MV-4-11 (cell line): Measurements from ENCODE around the gene PTCD2.

Source experiments
- DNase-seq: peaks from one replicate; lab custom pipeline; 2025; lab: John Stamatoyannopoulos, UW

Gene PTCD2

DNA sequence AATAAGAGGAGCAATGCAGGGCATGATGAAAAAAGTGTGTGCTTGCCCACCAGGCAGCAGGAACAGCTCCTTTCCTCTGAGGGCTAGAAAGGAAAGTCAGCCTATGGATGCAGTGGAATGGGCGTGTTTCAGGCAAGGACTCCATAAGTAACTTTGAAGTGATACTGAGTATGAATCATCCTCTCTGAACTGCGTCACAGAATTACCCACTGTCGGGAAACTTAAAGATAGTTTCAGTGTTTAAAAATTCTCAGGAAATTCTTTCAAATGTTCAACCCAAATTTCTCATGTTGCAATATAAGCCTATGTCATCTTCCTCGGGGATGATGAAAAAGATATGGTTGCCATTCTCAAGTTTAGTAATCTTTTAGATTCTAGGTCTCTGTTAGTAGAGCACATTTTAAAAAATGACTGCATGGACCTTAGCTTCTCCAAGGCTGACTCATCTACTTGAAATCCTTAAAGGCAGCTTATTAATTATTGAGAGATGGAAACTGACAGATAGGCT is 27.7 kb downstream of the PTCD2 start:
- DNase-seq = peak; percentile 36

DNA sequence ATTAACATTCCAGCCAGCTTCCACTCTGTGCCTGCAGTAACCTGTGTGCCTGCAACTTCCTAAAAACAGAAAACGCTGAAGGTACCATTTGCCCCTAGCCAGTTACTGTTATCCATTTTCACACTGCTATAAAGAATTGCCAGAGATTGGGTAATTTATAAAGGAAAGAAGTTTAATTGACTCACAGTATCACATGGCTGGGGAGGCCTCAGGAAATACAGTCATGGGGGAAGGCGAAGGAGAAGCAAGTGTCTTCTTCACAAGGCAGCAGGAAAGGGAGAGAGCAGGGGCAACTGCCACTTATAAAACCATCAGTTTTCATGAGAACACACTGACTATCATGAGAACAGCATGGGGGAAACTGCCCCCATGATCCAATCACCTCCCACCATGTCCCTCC is 31.2 kb downstream of the PTCD2 start:
- no peak for DNase-seq

DNA sequence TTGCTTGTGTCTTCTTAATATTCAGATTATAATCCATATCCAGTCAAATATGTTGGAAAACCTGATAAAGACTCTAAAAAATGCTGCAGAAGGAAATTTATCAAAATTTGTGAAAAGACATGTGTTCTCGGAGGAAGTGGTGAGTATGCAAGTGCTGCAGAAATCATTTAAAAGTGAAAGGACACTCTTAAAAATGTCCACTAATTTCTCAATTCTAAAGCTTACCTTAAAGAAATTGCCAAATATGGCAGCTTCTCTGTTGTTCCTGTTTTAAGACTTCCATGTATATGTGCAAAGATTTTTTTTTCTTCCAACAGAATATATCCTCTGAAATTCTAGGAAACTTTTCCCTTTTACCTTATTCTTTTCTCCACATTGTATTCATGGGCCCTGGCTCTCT is 32.4 kb downstream of the PTCD2 start:
- no peak for DNase-seq

DNA sequence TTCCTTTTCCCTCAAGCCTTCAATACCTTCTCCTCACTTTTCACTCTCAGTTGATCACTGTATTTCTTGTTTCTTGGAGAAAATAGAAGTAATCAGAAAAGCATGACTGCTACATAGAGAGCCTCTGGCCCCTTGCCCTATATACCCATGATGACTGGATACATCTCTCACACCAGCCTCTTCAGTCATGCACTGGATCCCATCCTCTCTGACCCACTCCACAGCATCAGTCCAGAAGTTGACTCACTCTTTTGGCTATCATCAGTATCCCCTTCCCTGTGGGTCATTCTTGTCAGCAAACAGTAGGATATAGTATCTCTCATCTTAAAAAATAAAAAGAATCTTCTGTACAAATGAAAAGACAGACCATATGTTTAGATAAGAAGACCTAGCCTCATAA is 32.9 kb downstream of the PTCD2 start:
- DNase-seq = no peak

DNA sequence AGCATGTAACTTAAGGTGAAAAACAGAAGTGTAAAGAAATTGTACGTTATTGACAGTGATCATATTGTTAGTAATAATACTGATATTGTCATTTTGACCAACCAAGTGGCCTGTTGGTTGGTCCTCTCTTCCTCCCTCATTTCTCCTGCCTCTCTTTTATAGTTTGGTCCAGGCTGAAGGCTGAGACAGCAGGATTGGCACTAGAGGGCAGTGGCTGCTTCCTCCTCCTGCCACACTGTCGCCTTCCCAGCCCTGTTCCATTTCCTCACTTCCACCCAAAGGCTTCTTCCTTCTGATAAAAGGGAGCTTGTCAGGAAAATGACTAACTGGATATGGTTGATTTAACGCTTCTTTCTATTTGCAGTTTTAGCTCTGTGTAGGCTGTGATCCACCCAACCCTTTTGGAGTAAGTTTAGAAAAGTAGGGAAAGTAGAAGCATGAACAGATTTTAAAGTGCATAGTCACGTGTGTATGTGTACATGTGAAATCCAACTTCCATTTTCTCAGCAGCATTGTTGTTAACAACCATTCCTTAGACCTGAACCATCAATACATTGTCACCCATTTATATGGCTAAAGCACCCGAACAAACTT is 35.6 kb downstream of the PTCD2 start:
- DNase-seq = peak; percentile 17

DNA sequence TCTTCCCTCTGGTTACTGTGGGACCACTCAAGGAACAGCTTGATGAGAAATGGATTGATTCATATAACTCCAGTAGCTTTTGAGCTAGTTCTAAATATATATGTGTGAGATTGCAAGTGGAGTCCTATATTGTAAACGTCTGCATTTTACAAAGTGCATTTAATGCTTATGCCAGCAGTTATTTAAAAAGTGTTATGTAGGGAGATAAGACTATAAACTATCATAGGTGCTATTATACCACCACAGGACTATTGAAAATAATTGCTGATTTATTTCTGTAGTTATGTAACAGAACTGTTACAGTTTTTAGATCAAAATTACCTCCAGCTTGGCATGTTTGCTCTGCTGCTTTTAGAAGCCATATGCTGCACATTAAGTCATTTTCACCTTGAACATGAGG is 36.2 kb downstream of the PTCD2 start:
- no peak for DNase-seq

DNA sequence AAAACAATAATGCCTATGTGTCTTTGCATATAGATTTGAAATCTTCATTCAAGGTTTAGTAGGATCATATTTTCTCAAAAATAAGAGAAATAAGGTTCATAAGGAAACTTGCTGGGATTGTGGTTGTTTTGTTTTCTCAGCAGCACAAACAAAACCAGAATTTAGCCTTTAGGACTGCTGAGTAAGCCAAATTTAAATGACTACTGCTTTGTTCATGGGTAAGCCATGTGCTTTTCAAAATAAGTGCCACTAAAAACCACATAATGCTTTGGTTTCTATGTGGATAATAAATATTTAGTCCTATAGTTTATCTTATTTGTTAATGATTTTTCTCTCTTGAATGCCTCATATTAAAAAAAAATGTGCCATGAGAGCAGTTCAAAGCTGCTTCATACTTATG is 38.8 kb downstream of the PTCD2 start:
- no peak for DNase-seq

DNA sequence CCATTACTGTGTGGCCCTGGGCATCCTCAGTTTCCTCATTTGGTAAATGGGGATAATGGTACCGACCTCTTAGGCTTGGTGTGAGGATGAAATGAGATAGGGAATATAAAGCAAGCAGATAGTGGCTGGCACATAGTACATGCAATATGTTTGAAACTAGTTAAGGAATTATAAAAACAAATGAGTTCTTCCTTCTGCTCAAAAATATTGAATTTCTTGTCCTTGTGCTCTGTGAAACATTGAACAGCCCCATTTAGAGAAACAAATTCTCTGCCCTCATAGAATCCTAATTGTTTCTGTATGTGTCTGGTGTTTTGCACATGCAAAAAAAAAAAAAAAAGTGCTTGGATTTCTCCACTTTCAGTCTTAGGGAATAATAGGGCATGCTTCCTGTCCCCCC is 39.7 kb downstream of the PTCD2 start:
- DNase-seq = no peak

DNA sequence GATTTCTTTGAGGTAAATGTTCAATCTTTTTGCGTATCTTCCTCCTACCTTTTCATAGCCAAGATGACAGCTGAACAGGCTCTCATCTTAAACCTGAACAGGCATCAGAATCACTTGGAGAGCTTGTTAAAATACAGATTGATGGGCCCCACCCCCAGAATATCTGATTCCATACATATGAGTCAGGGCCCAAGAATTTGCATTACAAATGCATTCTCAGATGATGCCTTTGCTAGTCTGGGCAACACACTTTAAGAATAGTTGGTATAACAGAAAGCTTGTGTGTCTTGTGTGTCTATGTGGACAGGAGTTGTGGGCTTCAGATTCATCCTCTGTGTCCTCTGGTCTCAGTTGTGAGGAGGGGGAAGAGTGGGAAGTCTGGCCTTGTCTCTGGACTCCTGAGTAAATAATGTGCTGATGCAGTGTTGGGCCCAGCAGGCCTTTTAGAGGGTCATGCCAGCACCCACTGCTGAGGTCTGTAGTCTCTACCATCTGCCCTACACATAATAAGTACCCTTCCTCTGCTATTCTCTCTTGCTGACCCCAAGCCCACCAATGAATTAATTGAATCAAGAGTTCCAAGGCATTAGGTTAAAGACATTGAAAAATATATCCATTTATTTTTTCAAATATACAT is 43.1 kb downstream of the PTCD2 start:
- no peak for DNase-seq

DNA sequence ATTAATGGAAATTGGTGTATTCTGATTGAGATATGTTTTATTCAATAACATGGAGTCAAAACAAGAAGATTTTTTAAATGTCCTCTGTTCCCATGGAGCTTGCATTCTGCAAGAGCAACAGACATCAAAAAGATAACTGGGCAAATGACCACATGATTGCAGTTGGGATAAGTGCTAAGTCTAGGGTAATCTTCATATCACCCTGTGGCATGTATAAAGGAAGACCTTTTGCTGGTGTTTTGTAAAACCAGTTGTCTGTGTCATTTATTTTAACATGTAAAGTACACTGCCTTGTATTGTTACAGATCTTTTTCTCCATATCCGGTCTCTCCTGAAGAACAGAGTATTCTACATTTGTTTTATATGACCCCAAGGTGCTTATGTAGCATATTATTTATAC is 44.0 kb downstream of the PTCD2 start:
- peak; percentile 53 for DNase-seq

DNA sequence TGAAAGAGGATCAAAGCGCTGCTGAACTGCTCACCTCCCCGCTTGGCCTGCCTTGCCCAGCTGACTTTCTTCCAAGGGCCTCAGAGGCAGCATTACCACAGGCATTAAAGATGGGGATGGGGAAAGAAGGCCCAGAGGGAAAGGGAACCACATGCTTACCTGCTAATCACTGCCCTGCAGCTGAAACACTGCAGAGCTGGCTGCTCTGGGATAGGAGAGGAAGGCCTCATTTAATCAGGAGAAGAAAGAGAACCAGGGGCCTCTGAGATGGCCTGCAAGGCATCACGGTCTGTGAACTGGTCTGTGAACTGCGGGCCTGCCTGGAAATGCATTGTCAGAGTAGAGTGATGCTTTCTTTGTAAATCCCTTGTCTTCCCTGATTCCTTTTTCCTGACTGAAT is 44.8 kb downstream of the PTCD2 start:
- DNase-seq = no peak

DNA sequence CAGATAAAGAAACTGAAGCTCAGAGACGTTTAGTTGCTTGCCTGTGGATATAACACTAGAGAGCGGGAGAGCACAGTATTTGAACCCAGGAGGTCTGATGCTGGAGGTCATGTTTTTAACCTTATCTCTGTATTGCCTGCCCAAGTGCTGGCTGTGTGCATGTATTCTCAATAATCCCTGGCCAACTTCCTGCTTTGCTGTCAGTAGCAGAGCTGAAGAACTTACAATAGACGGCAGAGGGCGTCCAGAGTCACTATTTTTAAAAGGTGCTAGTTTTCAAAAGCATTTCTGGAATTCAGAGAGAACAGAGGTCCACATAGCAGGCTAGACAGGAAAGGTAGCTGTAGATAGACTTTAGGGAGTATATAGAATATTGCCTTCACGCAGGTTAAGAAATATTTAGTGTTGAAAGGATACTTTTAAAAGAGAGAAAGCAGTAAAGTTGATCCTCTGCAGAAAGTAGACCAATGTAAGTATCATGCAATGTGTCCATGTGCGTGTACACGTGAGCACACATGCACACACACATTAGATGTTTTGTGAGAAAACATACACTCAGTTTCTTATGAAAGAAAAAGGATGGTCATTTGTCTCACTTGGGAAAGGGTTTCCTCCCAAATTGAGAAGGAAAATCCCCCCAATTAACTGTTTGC is 46.3 kb downstream of the PTCD2 start:
- peak; percentile 80 for DNase-seq

DNA sequence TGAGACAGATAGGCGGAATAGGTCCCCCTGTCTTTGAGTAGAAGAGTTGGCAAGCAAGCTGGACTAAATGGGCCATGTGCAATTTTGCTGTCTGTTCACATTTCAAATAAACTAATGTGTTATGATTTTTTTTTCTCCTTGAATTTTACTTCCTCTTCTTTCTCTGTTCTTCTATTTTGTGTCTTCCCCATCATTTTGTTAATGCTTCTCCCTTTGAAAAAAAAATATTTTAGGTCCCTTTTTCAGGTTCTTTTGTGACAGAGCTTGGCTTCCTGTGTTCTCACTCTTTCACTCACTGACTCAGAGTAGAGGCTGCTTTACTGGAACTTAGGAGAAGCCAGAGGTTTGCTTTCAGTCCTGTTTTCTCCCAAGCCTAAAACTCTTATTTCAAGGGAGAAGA is 48.1 kb downstream of the PTCD2 start:
- peak; percentile 47 for DNase-seq

DNA sequence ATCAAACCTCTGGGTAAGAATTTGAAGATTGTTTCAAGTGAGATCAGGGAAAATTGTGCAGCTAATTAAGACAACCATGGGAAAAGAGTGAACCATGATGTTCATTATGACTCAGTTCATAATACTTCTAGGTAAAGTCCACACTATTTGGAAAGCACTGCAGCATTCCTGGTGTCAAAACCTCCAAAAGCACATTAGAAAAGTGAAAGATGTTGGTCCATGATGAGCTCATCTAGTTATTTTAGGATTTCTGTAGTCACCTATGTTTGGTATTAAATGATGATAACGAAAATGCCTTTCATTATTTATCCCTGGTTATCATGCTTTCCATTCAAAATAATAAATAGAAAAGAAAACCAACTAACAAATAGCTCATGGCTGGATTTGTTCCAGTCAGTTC is 49.1 kb downstream of the PTCD2 start:
- DNase-seq = no peak

DNA sequence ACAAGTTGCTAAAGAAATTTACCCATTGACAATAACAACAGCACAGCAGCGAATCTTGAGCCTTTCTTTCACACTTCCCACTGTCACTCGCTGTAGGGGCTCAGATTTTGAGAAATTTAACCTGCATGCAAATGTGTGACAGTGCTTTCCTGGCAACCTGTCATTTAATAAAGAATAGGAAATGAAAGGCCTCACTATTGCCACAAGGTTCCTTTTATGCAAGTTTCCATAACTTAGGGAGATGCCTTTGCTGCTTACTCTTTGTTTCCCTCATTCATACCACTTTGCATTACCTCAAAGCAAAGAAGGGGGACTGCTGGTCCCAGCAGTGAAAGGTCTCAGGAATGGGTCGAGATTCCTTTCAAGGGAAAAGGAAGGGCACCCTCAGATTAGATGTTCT is 49.5 kb downstream of the PTCD2 start:
- peak; percentile 10 for DNase-seq

DNA sequence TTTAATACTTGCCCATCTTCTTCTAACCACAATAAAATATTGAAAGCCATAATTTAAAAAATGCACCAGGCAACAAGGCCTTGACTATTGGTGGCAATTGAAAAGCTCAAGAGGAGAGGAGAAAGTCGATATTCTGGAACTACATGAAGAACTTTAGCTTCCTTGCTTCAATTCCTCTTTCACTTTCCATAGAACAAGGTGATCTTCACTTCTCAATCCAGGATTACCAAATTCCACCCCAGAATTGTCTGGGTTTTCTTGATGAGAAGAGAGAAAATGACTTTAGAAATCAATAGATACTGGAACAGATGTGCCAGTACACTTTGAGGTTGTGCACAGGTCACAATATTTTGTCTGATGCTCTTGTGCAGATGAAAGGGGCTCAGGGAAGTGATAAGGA is 52.2 kb downstream of the PTCD2 start:
- peak; percentile 61 for DNase-seq

DNA sequence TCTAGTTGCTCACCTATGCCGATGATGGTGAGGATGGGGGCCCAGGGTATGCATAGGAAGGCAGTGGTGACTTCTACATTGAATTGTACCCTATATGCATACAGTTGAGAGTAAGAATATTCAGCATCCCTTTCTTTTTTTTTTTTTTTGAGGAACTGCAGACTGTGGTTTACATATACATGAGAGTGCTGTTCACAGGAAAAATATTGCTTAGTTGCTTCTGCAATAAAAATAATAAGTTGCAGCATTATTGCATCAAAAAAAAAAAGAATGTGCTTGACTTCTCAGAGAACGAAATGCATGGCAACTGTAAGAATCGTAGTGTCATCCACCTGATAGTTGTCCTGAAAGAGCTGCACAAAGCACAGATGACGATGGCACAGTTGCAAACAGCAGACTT is 52.8 kb downstream of the PTCD2 start:
- peak; percentile 65 for DNase-seq

DNA sequence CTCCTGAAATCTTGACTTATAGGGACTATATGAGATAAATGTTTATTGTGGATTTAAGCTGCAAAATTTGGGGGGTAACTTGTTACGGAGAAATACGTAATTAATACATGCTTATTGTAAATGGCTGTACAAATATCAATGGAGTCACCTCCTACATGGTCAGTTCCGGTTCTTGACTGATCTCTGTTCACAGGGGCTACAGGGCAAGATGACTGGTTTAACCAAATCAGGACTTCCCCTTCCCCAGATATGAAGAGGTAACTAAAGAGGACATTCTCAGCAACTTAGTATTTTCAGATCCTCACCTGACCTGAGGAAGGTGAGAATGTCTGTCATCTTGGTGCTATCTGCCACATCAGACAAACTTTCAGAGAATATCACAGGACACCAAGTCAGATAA is 54.7 kb downstream of the PTCD2 start:
- DNase-seq = no peak

DNA sequence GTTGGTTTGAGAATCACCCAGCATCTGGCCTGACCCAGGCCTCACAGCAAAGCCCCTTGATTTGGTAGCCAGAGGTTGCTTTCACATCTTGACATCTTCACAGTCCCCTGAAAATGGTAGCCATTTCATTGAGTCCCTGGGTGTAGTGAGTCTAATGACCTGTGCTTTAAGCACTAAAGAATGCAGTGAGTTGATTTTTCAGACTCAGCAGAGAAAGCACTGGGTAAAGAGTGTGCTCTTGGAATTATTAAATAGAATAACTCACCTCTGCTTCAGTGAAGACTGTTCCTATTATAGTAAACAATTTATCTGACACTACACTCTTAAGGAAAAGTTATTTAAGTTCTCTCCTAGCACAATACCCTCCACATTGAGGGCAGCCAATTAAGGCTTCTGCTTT is 56.2 kb downstream of the PTCD2 start:
- DNase-seq = no peak

DNA sequence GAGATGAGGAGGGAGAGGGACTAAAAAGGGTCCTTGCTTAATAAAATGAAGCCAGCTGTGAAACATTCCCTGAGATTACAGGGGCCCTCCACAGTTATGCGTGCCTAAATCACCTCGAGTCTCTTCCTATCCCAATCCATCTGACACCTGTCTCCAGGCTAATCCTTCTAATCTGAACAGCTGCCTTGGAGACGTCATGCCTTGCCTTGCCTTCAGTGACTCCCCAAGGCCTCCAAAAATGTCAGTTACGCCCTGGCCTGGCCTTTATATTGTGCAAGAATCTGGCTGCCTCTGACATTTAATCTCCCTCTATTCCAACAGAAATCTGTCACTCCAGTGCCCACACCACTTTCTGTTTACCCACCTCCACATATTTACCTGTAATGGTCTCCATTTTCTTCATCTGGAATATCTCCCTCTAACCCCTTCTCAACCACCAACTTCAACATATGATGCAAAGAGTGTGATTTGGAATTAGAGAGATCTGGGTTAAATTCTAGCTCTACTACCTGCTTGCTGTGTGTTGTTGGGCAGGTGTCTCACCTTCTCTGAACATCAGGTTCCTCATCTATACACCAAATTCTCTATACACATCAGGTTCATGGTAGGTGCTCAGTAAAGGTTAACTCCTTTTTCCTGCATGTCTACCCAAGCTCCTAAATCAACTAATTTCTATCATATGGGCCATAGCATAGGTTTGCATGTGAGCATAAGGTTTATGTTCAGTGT is 57.9 kb downstream of the PTCD2 start:
- DNase-seq = peak; percentile 58

DNA sequence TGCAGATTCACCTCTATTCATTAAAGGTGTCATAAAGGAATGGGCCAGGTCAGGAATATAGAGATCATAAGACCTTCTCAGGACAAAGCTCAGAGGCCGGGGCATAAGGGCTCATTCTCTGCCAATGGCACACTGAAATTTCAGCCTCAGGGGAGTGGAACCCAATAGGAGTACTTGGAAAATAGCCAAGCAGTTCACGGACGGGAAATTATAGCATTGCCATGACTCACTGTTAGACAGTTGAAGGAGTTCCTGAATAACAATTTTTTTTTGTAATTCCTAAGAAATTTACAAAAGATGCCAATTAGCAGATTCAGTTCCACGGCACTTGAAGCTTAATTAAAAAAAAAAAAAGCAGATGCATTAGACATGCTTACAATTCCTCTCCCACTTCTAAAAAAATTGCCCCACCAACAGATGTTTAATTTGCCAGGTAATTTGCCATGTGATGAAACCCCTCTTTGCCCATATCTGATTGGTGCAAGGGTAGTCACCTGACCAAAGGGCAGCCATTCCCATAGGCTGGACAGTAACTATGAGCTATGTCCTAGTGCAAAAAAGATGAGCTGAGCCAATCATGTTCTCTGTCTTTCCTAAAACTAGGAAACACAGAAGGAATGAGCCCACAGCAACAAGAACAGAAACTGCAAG is 58.6 kb downstream of the PTCD2 start:
- no peak for DNase-seq

DNA sequence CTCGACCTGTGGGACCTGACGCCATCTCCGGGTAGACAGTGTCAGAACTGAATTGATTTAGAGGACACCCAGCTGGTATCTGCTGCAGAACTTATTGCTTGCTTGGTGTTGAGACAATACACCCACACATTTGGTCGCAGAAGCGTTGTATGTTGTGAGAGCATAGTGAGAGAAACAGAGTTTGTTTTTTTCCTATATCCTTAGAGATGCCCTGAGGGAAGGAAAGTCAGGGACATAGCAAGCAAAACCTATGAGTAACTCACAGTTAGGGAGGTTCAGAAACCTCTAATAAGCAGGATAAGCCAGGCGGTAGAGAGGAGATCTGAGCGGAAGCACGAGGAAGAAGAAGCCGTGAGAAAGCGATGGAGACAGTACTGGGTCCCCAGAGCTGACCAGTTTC is 59.8 kb downstream of the PTCD2 start:
- no peak for DNase-seq
